ENCODE measurements around the gene PDK4. TPM values are rescaled to one million over a fixed set of nuclear protein-coding genes. Genes with fewer than 3 reads are reported as not detected.
A peak's percentile ranks its signal among the peaks of the same experiment; 100 is the strongest.

Gene PDK4
- total RNA-seq, 1 experiment from 2014 or later, result 1.2 TPM

- no peaks in the 10 kb centered on the region for H3K9me3 Mint-ChIP-seq (ENCODE audit: unreplicated experiment)
- peaks cover 14% of the 10 kb centered on the region for H3K4me1 Mint-ChIP-seq (ENCODE audit: insufficient read depth, unreplicated experiment)
- intact Hi-C loops (cut with micrococcal nuclease), result no loop called here
- no peaks in the 10 kb centered on the region for H3K36me3 Mint-ChIP-seq (ENCODE audit: insufficient read depth, unreplicated experiment)
- POLR2A ChIA-PET, result no interaction called here
- H3K4me3 Mint-ChIP-seq (ENCODE audit: unreplicated experiment), result no peak overlapping the region
- no peak overlapping the region for H3K27ac Mint-ChIP-seq (ENCODE audit: low read depth, unreplicated experiment)
- BruUV-seq (replicated peaks), result no TSS peak
- DNase-seq (ENCODE audit: unreplicated experiment), result peak; percentile 5
- TF ChIP-seq CTCF (IDR thresholded peaks at IDR 0.05; ENCODE audit: unreplicated experiment), result no peak
- CTCF ChIA-PET, result interaction anchor here (0.8 kb wide), 1 partner anchor 51 kb away, joined by 6 read pairs; no protein-coding TSS in a partner anchor
- no peaks in the 10 kb centered on the region for H3K27me3 Mint-ChIP-seq (ENCODE audit: insufficient read depth, unreplicated experiment)
These were observed 36.3 kb upstream of the PDK4 start for GRCh38 chr7:95632609-95633008.

DNA sequence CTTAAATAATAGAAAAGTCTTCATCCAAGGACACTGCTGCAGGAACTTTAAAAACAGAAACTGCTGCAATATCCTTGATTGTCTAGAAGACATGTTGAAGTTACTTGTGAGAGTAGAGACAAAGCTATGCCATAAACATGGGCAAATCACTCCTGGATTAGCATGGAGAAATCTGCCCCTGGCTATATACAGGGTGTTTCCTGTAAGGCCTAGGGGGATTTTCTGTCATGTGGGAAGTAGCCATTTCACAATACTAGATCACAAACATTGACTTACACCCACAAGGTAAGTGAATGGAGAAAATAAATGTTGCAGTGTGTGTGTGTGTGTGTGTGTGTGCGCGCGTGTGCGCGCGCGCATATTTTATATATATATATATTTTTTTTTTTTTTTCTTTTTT lies 35.2 kb upstream of the PDK4 start:
- H3K9me3 Mint-ChIP-seq (ENCODE audit: unreplicated experiment), result no peaks in the 10 kb centered on the region
- no peaks in the 10 kb centered on the region for H3K27me3 Mint-ChIP-seq (ENCODE audit: insufficient read depth, unreplicated experiment)
- ChIA-PET POLR2A (interaction anchor here (1.0 to 1.6 kb wide), 2 partner anchors 23 to 32 kb away, joined by 3 to 4 read pairs; no protein-coding TSS in a partner anchor), CTCF (interaction anchor here (0.6 kb wide), 2 partner anchors 31 to 1410 kb away, joined by 3 to 4 read pairs; no protein-coding TSS in a partner anchor)
- H3K4me3 Mint-ChIP-seq (ENCODE audit: unreplicated experiment), result no peak overlapping the region
- H3K36me3 Mint-ChIP-seq (ENCODE audit: insufficient read depth, unreplicated experiment), result no peaks in the 10 kb centered on the region
- intact Hi-C loops (cut with micrococcal nuclease), result no loop called here
- no peak for DNase-seq (ENCODE audit: unreplicated experiment)
- H3K4me1 Mint-ChIP-seq (ENCODE audit: insufficient read depth, unreplicated experiment), result peaks cover 13% of the 10 kb centered on the region
- no peak for TF ChIP-seq CTCF (IDR thresholded peaks at IDR 0.05; ENCODE audit: unreplicated experiment)
- no peak overlapping the region for H3K27ac Mint-ChIP-seq (ENCODE audit: low read depth, unreplicated experiment)
- BruUV-seq (replicated peaks), result no TSS peak

- Mint-ChIP-seq H3K9me3 (ENCODE audit: unreplicated experiment) (no peaks in the 10 kb centered on the region), H3K36me3 (ENCODE audit: insufficient read depth, unreplicated experiment) (no peaks in the 10 kb centered on the region), H3K27ac (ENCODE audit: low read depth, unreplicated experiment) (no peak overlapping the region), H3K4me1 (ENCODE audit: insufficient read depth, unreplicated experiment) (peaks cover 8% of the 10 kb centered on the region), H3K27me3 (ENCODE audit: insufficient read depth, unreplicated experiment) (no peaks in the 10 kb centered on the region), H3K4me3 (ENCODE audit: unreplicated experiment) (no peak overlapping the region)
- intact Hi-C loops (cut with micrococcal nuclease), result no loop called here
- POLR2A ChIA-PET, result interaction anchor here (1.0 to 1.6 kb wide), 2 partner anchors 22 to 31 kb away, joined by 3 to 4 read pairs; no protein-coding TSS in a partner anchor
- TF ChIP-seq CTCF (IDR thresholded peaks at IDR 0.05; ENCODE audit: unreplicated experiment), result no peak
- no peak for DNase-seq (ENCODE audit: unreplicated experiment)
- CTCF ChIA-PET, result interaction anchor here (0.5 kb wide), 1 partner anchor 59 kb away, joined by 3 read pairs; no protein-coding TSS in a partner anchor
- BruUV-seq (replicated peaks), result no TSS peak
These were observed 34.6 kb upstream of the PDK4 start for GRCh38 chr7:95630702-95631458.

DNA sequence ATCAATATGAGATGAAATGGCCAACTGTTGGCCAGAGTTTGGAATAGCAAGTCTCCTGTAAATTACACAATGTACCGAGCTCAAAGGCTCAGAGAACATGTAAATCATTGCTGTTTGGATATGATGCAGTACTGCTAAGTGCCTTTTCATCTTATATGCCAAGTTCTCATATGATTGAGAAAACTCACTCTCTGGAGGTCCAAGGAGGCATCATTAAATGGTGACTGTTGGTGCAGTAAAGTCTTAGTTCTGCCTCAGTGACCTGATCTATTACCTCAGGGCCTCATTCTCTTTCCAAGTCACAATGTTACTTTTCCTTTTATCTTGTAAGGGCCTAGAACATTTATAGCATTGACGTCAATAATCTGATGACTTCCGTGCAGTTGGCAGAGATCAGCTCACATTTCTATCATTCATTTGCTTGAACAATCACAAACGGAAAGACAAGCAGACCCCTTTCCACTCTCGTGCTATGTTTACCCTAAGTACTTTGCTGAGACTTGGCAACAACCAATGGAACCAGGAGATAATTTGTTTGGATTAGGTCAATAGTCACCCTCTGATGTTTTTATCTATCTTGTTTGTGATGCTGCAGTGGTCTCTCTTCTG lies 32.6 kb upstream of the PDK4 start:
- no TSS peak for BruUV-seq (replicated peaks)
- peak; percentile 46 for DNase-seq (ENCODE audit: unreplicated experiment)
- intact Hi-C loops (cut with micrococcal nuclease), result no loop called here
- TF ChIP-seq CTCF (IDR thresholded peaks at IDR 0.05; ENCODE audit: unreplicated experiment), result no peak
- Mint-ChIP-seq H3K27me3 (ENCODE audit: insufficient read depth, unreplicated experiment) (no peaks in the 10 kb centered on the region), H3K27ac (ENCODE audit: low read depth, unreplicated experiment) (no peak overlapping the region), H3K4me3 (ENCODE audit: unreplicated experiment) (no peak overlapping the region), H3K36me3 (ENCODE audit: insufficient read depth, unreplicated experiment) (no peaks in the 10 kb centered on the region), H3K4me1 (ENCODE audit: insufficient read depth, unreplicated experiment) (peaks cover 8% of the 10 kb centered on the region), H3K9me3 (ENCODE audit: unreplicated experiment) (no peaks in the 10 kb centered on the region)
- ChIA-PET POLR2A (interaction anchor here (0.6 to 1.9 kb wide), 4 partner anchors 21 to 73 kb away, joined by 3 to 8 read pairs (median 4); no protein-coding TSS in a partner anchor), CTCF (interaction anchor here (0.7 to 2.4 kb wide), 4 partner anchors 55 to 152 kb away, joined by 3 to 9 read pairs (median 7); no protein-coding TSS in a partner anchor)
